K562 (cell line): ENCODE data around the gene ALDH16A1. TPM values are rescaled to one million over a fixed set of nuclear protein-coding genes. Genes with fewer than 3 reads are reported as not detected.

ENCODE experiments used
- CBX8 ChIP-seq: fragments of 200-600 bp; sonication (generic); IDR thresholded peaks from 2 replicates; pipeline ENCODE4 v1.6.1; 2012; ENCODE audit warnings: borderline replicate concordance, mixed run types, low read depth, mild to moderate bottlenecking, moderate library complexity, mixed read lengths, low read length, control low read depth, inconsistent platforms; ENCODE audit not compliant: poor library complexity, severe bottlenecking; ENCODE audit errors: extremely low read depth
- CTCFL ChIP-seq: IDR thresholded peaks from 2 replicates; pipeline ENCODE4 v1.6.1; 2011; ENCODE audit warnings: borderline replicate concordance, low read depth, mild to moderate bottlenecking, moderate library complexity, low read length; ENCODE audit not compliant: insufficient read depth, poor library complexity, severe bottlenecking
- DPF2 ChIP-seq: fragments of 450-650 bp; IDR thresholded peaks from 2 replicates; pipeline ENCODE4 v1.6.1; 2016
- ERF ChIP-seq: fragments of 450-650 bp; formaldehyde crosslinking; IDR thresholded peaks from 2 replicates; pipeline ENCODE4 v1.4.0; 2020; ENCODE audit warnings: mild to moderate bottlenecking, mixed read lengths
- EZH2 ChIP-seq: IDR thresholded peaks from 2 replicates; pipeline ENCODE4 v1.6.1; 2012; ENCODE audit warnings: low read depth, mild to moderate bottlenecking, inconsistent platforms, low read length, borderline replicate concordance
- FOS ChIP-seq: IDR thresholded peaks from 3 replicates; pipeline ENCODE4 v1.6.1; 2011; ENCODE audit not compliant: insufficient read length; ENCODE audit errors: extremely low read depth
- HDAC2 ChIP-seq: fragments of 450-650 bp; IDR thresholded peaks from 2 replicates; pipeline ENCODE4 v1.6.1; 2016; ENCODE audit warnings: mild to moderate bottlenecking
- HMGN3 ChIP-seq: IDR thresholded peaks from 2 replicates; pipeline ENCODE4 v1.6.1; 2011; ENCODE audit warnings: borderline replicate concordance, low read depth, mild to moderate bottlenecking, mixed read lengths, low read length; ENCODE audit not compliant: insufficient read length; ENCODE audit errors: extremely low read depth
- KDM2B ChIP-seq: fragments of 250-450 bp; sonication (Bioruptor Pico); IDR thresholded peaks from 2 replicates; pipeline ENCODE4 v1.8.0; 2021; ENCODE audit warnings: mild to moderate bottlenecking, moderate library complexity
- NCOA1 ChIP-seq: fragments of 450-650 bp; IDR thresholded peaks from 2 replicates; pipeline ENCODE4 v1.6.1; 2016; ENCODE audit warnings: low read depth
- NR2F6 ChIP-seq: fragments of 450-650 bp; formaldehyde crosslinking; IDR thresholded peaks from 2 replicates; pipeline ENCODE4 v1.4.0; 2020; ENCODE audit warnings: mild to moderate bottlenecking
- POLR2H ChIP-seq: IDR thresholded peaks from 2 replicates; pipeline ENCODE4 v1.6.1; 2016; ENCODE audit warnings: missing genetic modification characterization, low read depth, mild to moderate bottlenecking, control low read depth, missing compliant biosample characterization, moderate library complexity
- PRDM10 ChIP-seq: fragments of 450-650 bp; IDR thresholded peaks from 2 replicates; pipeline ENCODE4 v1.6.1; 2018; ENCODE audit not compliant: partially characterized antibody
- PRMT5 ChIP-seq: sonication (generic); formaldehyde crosslinking; IDR thresholded peaks from 2 replicates; pipeline ENCODE4 v1.5.0; 2020; ENCODE audit warnings: missing genetic modification reagents
- PYGO2 ChIP-seq: fragments of 450-650 bp; IDR thresholded peaks from 2 replicates; pipeline ENCODE4 v1.6.1; 2016; ENCODE audit warnings: mild to moderate bottlenecking, missing genetic modification characterization, moderate library complexity, missing compliant biosample characterization
- RBM14 ChIP-seq: fragments of 200-400 bp; formaldehyde crosslinking; IDR thresholded peaks from 2 replicates; pipeline ENCODE4 v1.6.1; 2018; ENCODE audit warnings: low read depth, mild to moderate bottlenecking, low read length, moderate library complexity, borderline replicate concordance; ENCODE audit not compliant: insufficient read depth
- SETDB1 ChIP-seq: IDR thresholded peaks from one replicate; pipeline ENCODE4 v1.6.1; 2012; ENCODE audit warnings: low read length, control low read depth, inconsistent platforms
- SLC30A9 ChIP-seq: fragments of 250-450 bp; sonication (Bioruptor Pico); IDR thresholded peaks from 2 replicates; pipeline ENCODE4 v1.8.0; 2022; ENCODE audit warnings: mild to moderate bottlenecking, moderate library complexity
- SPI1 ChIP-seq: IDR thresholded peaks from 2 replicates; pipeline ENCODE4 v1.6.1; 2011; ENCODE audit warnings: low read depth, low read length, control low read depth, borderline replicate concordance
- ZBTB17 ChIP-seq: fragments of 450-650 bp; formaldehyde crosslinking; IDR thresholded peaks from 2 replicates; pipeline ENCODE4 v1.4.0; 2020; ENCODE audit warnings: mild to moderate bottlenecking
- ZNF133 ChIP-seq: fragments of 250-450 bp; sonication (Bioruptor Pico); IDR thresholded peaks from 2 replicates; pipeline ENCODE4 v1.4.0; 2020; ENCODE audit warnings: mild to moderate bottlenecking
- ZNF23 ChIP-seq: fragments of 250-450 bp; sonication (Bioruptor Pico); IDR thresholded peaks from 2 replicates; pipeline ENCODE4 v1.4.0; 2020; ENCODE audit warnings: mild to moderate bottlenecking
- ZNF695 ChIP-seq: fragments of 450-650 bp; formaldehyde crosslinking; IDR thresholded peaks from 2 replicates; pipeline ENCODE4 v1.4.0; 2020; ENCODE audit warnings: mild to moderate bottlenecking, moderate library complexity
- ZNF696 ChIP-seq: fragments of 250-450 bp; sonication (Bioruptor Pico); conservative IDR thresholded peaks from 2 replicates; pipeline ENCODE4 v1.4.0; 2020; ENCODE audit warnings: mild to moderate bottlenecking, moderate library complexity
- ZNF699 ChIP-seq: fragments of 250-450 bp; sonication (Bioruptor Pico); IDR thresholded peaks from 2 replicates; pipeline ENCODE4 v1.8.0; 2021; ENCODE audit warnings: mild to moderate bottlenecking, moderate library complexity; ENCODE audit not compliant: insufficient replicate concordance
- polyA plus RNA-seq, 8 experiments: library from polyadenylated mRNA; depleted of rRNA in 4 of 8; stranded (reverse) in 5 of 8; unstranded in 3 of 8; fragments of >200 nt; fragmentation: Nextera tagmentation in 2 of 8; fragmentation: Illumina TruSeq in 1 of 8; extraction: Ambion mirVana in 2 of 8; extraction: Trizol in 1 of 8; gene quantifications; 2 replicates each; pipeline versions ENCODE4 v1.2.1 to v1.2.3, GENCODE V29; 2011 to 2014; ENCODE audit warnings: inconsistent platforms in 1 of 8, missing spikeins in 1 of 8
- total RNA-seq, 7 experiments: library from RNA; depleted of rRNA in 6 of 7; stranded (reverse); fragments of >200 nt in 6 of 7; fragmentation: Illumina TruSeq in 2 of 7; extraction: Trizol in 2 of 7; gene quantifications; 2 replicates each; pipeline versions ENCODE4 v1.2.1 to v1.2.3, GENCODE V29; 2011 to 2021; ENCODE audit warnings: low replicate concordance in 1 of 7

Gene ALDH16A1
- total and polyA plus RNA-seq, 9 of the 15 experiments (the other 6 are each of a cell fraction or from before 2014, with no cell fraction given): 2.2 to 52.2 (median 7.6) TPM

GRCh38 chr19:49502866-49503581 lies 50.0 kb downstream of the ALDH16A1 start (continued):
- TF ChIP-seq CTCFL (peak; percentile 26), DPF2 (no peak), ZNF696 (no peak), ZNF699 (CRISPR knock-in tag) (no peak), ERF (no peak), KDM2B (no peak), HMGN3 (no peak), POLR2H (tag) (no peak), ZNF23 (CRISPR knock-in tag) (no peak), NR2F6 (CRISPR knock-in tag) (no peak), PRMT5 (CRISPR knock-in tag) (no peak), SLC30A9 (CRISPR knock-in tag) (no peak), EZH2 (no peak), NCOA1 (no peak), CBX8 (no peak), ZNF695 (CRISPR knock-in tag) (no peak), ZNF133 (no peak), RBM14 (no peak), PYGO2 (tag) (no peak), SETDB1 (no peak), PRDM10 (peak; percentile 16), FOS (no peak), ZBTB17 (CRISPR knock-in tag) (no peak), HDAC2 (no peak; the same call in 1 of the 2 replicates), SPI1 (no peak)
